GM12878 (cell line): ENCODE measurements around the gene MAD1L1. TPM values are rescaled to one million over a fixed set of nuclear protein-coding genes. Genes with fewer than 3 reads are reported as not detected.

Source experiments
- ATAC-seq: fragments of 200-7000 bp; cut with Tn5 transposase; 3 replicates; pipeline ENCODE4 v1.9.1; 2020; ENCODE audit warnings: mild to moderate bottlenecking, moderate library complexity
- BruUV-seq: library from RNA; stranded (reverse); fragments of 400-500 nt; replicated peaks from 2 replicates; lab custom pipeline; 2021; lab: Mats Ljungman, UMichigan
- CTCF ChIA-PET: fragments of 300-600 bp; sonication (Branson Sonifier 250); formaldehyde crosslinking; extraction: SDS; loops from one replicate; lab custom pipeline; 2021; ENCODE audit warnings: inconsistent platforms; lab: Yijun Ruan, JAX
- POLR2A ChIA-PET: fragments of 350-600 bp; formaldehyde crosslinking; extraction: SDS; loops from one replicate; lab custom pipeline; 2021; ENCODE audit warnings: inconsistent platforms; lab: Charles Lee
- RAD21 ChIA-PET: fragments of 300-600 bp; sonication (Branson Sonifier 250); formaldehyde crosslinking; loops from one replicate; lab custom pipeline; 2023; ENCODE audit warnings: antibody characterized with exemption; ENCODE audit not compliant: unreplicated experiment; lab: Charles Lee
- SMC1A ChIA-PET: fragments of 300-600 bp; sonication (Branson Sonifier 250); formaldehyde crosslinking; loops from one replicate; lab custom pipeline; 2023; ENCODE audit not compliant: unreplicated experiment, uncharacterized antibody; lab: Charles Lee
- DNase-seq: peaks from one replicate; pipeline ENCODE4 v3.0.0-alpha.2; 2011; ENCODE audit warnings: low read depth, low spot score
- FAIRE-seq: peaks from 3 replicates; lab custom pipeline; 2011; peaks lifted over from hg19 to GRCh38; lab: Jason Lieb, UNC
- H2AFZ ChIP-seq: 2 replicates; pipeline ENCODE4 v1.6.0; 2011; ENCODE audit warnings: low read depth, low read length, control low read depth; ENCODE audit not compliant: control insufficient read depth
- H3K27ac ChIP-seq: 2 replicates; pipeline ENCODE4 v1.5.1; 2011; ENCODE audit warnings: control low read depth; ENCODE audit not compliant: control insufficient read depth, insufficient read depth
- H3K27me3 ChIP-seq, 2 experiments: replicated peaks in 1 of 2; 2 replicates each; pipeline versions ENCODE4 v1.6.0 to v1.6.1; 2011; ENCODE audit warnings: low read length in 1 of 2; ENCODE audit not compliant: control insufficient read depth in 2 of 2, insufficient read depth in 2 of 2
- H3K36me3 ChIP-seq, 2 experiments: 2 replicates each; pipeline ENCODE4 v1.5.1; 2011; ENCODE audit warnings: low read length in 1 of 2; ENCODE audit not compliant: control insufficient read depth in 2 of 2, insufficient read depth in 2 of 2
- H3K4me1 ChIP-seq: 2 replicates; pipeline ENCODE4 v1.6.1; 2011; ENCODE audit warnings: mild to moderate bottlenecking, low read length, moderate library complexity, mixed read lengths; ENCODE audit not compliant: control insufficient read depth, insufficient read depth
- H3K4me2 ChIP-seq: 2 replicates; pipeline ENCODE4 v1.6.0; 2011; ENCODE audit warnings: control low read depth; ENCODE audit not compliant: control insufficient read depth, insufficient read depth
- H3K4me3 ChIP-seq: fragments of 200-600 bp; sonication (generic); 2 replicates; pipeline ENCODE4 v1.5.1; 2016
- H3K79me2 ChIP-seq: 2 replicates; pipeline ENCODE4 v1.6.0; 2011; ENCODE audit warnings: low read length; ENCODE audit not compliant: control insufficient read depth, insufficient read depth
- H3K9ac ChIP-seq: 2 replicates; pipeline ENCODE4 v1.8.0; 2011; ENCODE audit warnings: low read length, control low read depth, mixed read lengths; ENCODE audit not compliant: control insufficient read depth, insufficient read depth
- H3K9me3 ChIP-seq: replicated peaks from 3 replicates; pipeline ENCODE4 v1.5.1; 2011; ENCODE audit warnings: mild to moderate bottlenecking, low read length; ENCODE audit not compliant: control insufficient read depth, insufficient read depth
- H4K20me1 ChIP-seq: 2 replicates; pipeline ENCODE4 v1.6.0; 2011; ENCODE audit not compliant: control insufficient read depth, insufficient read depth
- BMI1 ChIP-seq: fragments of 450-650 bp; IDR thresholded peaks from 2 replicates; pipeline ENCODE4 v1.6.1; 2016; ENCODE audit warnings: mild to moderate bottlenecking, moderate library complexity, borderline replicate concordance
- CEBPB ChIP-seq, 2 experiments: fragments of 150-350 bp in 1 of 2; IDR thresholded peaks; 2 replicates each; pipeline ENCODE4 v1.6.1; 2012 to 2014; ENCODE audit warnings: low read depth in 2 of 2, low read length in 2 of 2, borderline replicate concordance in 1 of 2, inconsistent platforms in 1 of 2
- CHD2 ChIP-seq: IDR thresholded peaks from 2 replicates; pipeline ENCODE4 v1.6.1; 2011; ENCODE audit warnings: low read depth, low read length, improper control_type of control experiment, borderline replicate concordance
- CHD4 ChIP-seq: fragments of 200-600 bp; sonication (generic); IDR thresholded peaks from 2 replicates; pipeline ENCODE4 v1.6.1; 2016; ENCODE audit warnings: mild to moderate bottlenecking
- FOXK2 ChIP-seq: fragments of 450-650 bp; IDR thresholded peaks from 2 replicates; pipeline ENCODE4 v1.6.1; 2017; ENCODE audit warnings: mild to moderate bottlenecking, moderate library complexity
- IKZF2 ChIP-seq, 2 experiments: fragments of 450-650 bp; IDR thresholded peaks; 2 replicates each; pipeline ENCODE4 v1.6.1; 2017; ENCODE audit warnings: mild to moderate bottlenecking in 2 of 2, moderate library complexity in 2 of 2
- MYC ChIP-seq: IDR thresholded peaks from 2 replicates; pipeline ENCODE4 v1.6.1; 2011; ENCODE audit warnings: mild to moderate bottlenecking, low read length, moderate library complexity, inconsistent platforms; ENCODE audit not compliant: insufficient read depth, insufficient replicate concordance, insufficient read length, severe bottlenecking
- PAX5 ChIP-seq: IDR thresholded peaks from 2 replicates; pipeline ENCODE4 v1.6.1; 2011; ENCODE audit warnings: low read depth, low read length, borderline replicate concordance
- SMAD1 ChIP-seq: fragments of 450-650 bp; IDR thresholded peaks from 2 replicates; pipeline ENCODE4 v1.6.1; 2018; ENCODE audit warnings: mild to moderate bottlenecking, low read depth; ENCODE audit not compliant: partially characterized antibody
- SREBF1 ChIP-seq: IDR thresholded peaks from 2 replicates; pipeline ENCODE4 v1.6.1; 2012; ENCODE audit warnings: mild to moderate bottlenecking, low read length
- SREBF2 ChIP-seq: IDR thresholded peaks from 2 replicates; pipeline ENCODE4 v1.6.1; 2012; ENCODE audit warnings: mild to moderate bottlenecking, low read length
- WGBS: methylation state at CpG from one replicate; pipeline ENCODE4 v1.1.6; 2016; ENCODE audit warnings: low lambda C conversion rate; ENCODE audit not compliant: insufficient replicate concordance, insufficient coverage; ENCODE audit errors: missing lambda C conversion rate; 5-methylcytosine and 5-hydroxymethylcytosine counted together
- in situ Hi-C: fragments of 300-500 bp; cut with MboI; formaldehyde crosslinking; loops from 9 replicates; pipeline ENCODE4 v1.14.3; 2018; ENCODE audit warnings: mixed read lengths
- intact Hi-C: fragments of 100-400 bp; cut with micrococcal nuclease; formaldehyde crosslinking; loops from one replicate; pipeline ENCODE4 v1.14.2; 2022; ENCODE audit not compliant: unreplicated experiment
- polyA plus RNA-seq, 11 experiments: library from polyadenylated mRNA; depleted of rRNA in 4 of 11; unstranded in 6 of 11; stranded (reverse) in 5 of 11; fragments of >200 nt; fragmentation: Nextera tagmentation in 4 of 11; fragmentation: Illumina TruSeq in 1 of 11; extraction: Ambion mirVana in 4 of 11; extraction: Trizol in 1 of 11; gene quantifications; 1 replicate in 1 of 11; 2 replicates in 10 of 11; pipeline versions ENCODE4 v1.2.1 to v1.2.3, GENCODE V29; 2011 to 2016; ENCODE audit warnings: inconsistent platforms in 2 of 11, missing spikeins in 2 of 11, low read depth in 1 of 11
- total RNA-seq, 4 experiments: library from RNA; depleted of rRNA in 3 of 4; stranded (reverse); fragments of >200 nt in 3 of 4; fragmentation: Illumina TruSeq in 1 of 4; extraction: Trizol in 1 of 4; gene quantifications; 2 replicates each; pipeline versions ENCODE4 v1.2.1 to v1.2.3, GENCODE V29; 2013 to 2021
- TF ChIP-seq, protein P1 (sequence below): fragments of 450-650 bp; IDR thresholded peaks from 2 replicates; pipeline ENCODE4 v1.6.1; 2018; ENCODE audit warnings: mild to moderate bottlenecking, low read depth, moderate library complexity; ENCODE audit not compliant: partially characterized antibody

Gene MAD1L1
- total and polyA plus RNA-seq, 10 of the 15 experiments (the other 5 are each of a cell fraction or from before 2014, with no cell fraction given), result 2.2 to 76.8 (median 38.3) TPM

DNA sequence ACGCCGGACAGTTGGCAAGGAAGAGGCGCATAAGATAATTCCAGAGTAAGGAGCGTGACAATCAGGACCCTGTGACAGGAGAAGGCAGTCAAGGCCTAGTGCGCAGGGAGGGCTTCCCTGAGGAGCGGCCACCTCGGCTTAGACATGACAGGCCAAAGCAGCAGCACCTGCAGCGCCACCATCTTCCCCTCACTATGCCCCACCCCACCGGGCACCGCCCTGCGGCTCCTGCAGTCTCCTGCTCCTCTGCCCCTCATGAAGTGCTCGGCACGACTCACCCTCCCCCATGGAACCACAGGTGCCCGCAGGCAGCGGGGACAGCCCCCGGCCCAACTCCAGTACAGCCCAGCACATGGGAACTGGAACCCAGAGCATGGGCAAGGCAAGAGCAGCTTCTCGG is 11.8 kb downstream of the MAD1L1 start:
- no peak for ATAC-seq
- Histone ChIP-seq H3K4me3 (no peak overlapping the region), H3K79me2 (no peaks in the 10 kb centered on the region), H3K4me1 (no peaks in the 10 kb centered on the region), H2AFZ (no peak overlapping the region), H3K9me3 (no peaks in the 10 kb centered on the region), H3K9ac (no peak overlapping the region), H3K4me2 (no peak overlapping the region), H4K20me1 (peaks cover 2% of the 10 kb centered on the region; the same call in 1 of the 2 replicates), H3K27me3 (no peaks in the 10 kb centered on the region), H3K36me3 (peaks cover 15 to 58% of the 10 kb centered on the region in 2 experiments), H3K27ac (no peak overlapping the region)
- POLR2A ChIA-PET, result no interaction called here
- TF ChIP-seq SREBF1 (no peak), BMI1 (no peak), CEBPB (IDR thresholded peaks at IDR 0.05; ENCODE audit: borderline replicate concordance in 1 of 2, low read depth in 2 of 2, low read length in 2 of 2) (no peak), FOXK2 (no peak), IKZF2 (IDR thresholded peaks at IDR 0.05) (no peak), MYC (no peak), CHD4 (no peak), PAX5 (no peak), SREBF2 (no peak), SMAD1 (no peak), CHD2 (no peak)
- TF ChIP-seq, protein P1, sequence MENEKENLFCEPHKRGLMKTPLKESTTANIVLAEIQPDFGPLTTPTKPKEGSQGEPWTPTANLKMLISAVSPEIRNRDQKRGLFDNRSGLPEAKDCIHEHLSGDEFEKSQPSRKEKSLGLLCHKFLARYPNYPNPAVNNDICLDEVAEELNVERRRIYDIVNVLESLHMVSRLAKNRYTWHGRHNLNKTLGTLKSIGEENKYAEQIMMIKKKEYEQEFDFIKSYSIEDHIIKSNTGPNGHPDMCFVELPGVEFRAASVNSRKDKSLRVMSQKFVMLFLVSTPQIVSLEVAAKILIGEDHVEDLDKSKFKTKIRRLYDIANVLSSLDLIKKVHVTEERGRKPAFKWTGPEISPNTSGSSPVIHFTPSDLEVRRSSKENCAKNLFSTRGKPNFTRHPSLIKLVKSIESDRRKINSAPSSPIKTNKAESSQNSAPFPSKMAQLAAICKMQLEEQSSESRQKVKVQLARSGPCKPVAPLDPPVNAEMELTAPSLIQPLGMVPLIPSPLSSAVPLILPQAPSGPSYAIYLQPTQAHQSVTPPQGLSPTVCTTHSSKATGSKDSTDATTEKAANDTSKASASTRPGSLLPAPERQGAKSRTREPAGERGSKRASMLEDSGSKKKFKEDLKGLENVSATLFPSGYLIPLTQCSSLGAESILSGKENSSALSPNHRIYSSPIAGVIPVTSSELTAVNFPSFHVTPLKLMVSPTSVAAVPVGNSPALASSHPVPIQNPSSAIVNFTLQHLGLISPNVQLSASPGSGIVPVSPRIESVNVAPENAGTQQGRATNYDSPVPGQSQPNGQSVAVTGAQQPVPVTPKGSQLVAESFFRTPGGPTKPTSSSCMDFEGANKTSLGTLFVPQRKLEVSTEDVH, result no peak
- no peak for DNase-seq
- CTCF ChIA-PET, result no interaction called here
- SMC1A ChIA-PET, result interaction anchor here (0.6 kb wide), 1 partner anchor 110 kb away, joined by 3 read pairs; no protein-coding TSS in a partner anchor
- RAD21 ChIA-PET, result no interaction called here
- 94% methylated on average over 15 of the region's 17 CpGs for WGBS
- intact Hi-C loops, result no loop called here
- FAIRE-seq, result no peak
- in situ Hi-C loops, result no loop called here
- no TSS peak for BruUV-seq
